GM18505 (cell line): ENCODE data around the gene CDHR3.
"Not testable (repeated sequence)": the region's sequence is repeated elsewhere in the genome, so short reads cannot be mapped to it uniquely, and the experiment has no call there.

Experiments used
- ATAC-seq: cut with Tn5 transposase; IDR thresholded peaks from one replicate; pipeline ENCODE4 v1.9.1; 2021; ENCODE audit not compliant: unreplicated experiment
- POLR2A ChIP-seq: IDR thresholded peaks from 4 replicates; pipeline ENCODE4 v1.6.1; 2011; ENCODE audit warnings: borderline replicate concordance; ENCODE audit not compliant: insufficient read depth, insufficient read length; ENCODE audit errors: extremely low read depth

Gene CDHR3

DNA sequence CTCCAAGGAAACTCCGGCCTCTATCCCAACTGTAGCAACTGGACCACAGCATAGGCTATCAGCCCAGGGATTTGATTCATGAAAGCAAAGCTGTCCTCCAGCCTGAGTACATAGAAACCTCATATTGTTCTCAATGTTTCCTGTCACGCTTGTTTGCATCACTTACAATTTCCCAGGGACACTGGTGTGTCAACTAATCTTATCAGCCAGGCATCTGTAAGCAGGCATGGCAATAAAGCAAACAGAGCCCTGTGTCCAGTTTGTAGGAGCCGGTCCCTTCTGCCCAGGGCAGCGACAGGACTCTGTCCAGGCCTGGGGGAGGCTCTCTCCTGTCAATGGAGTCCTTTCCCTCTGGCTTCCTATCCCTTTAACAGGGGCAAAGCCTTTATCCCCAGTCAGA, 23.0 kb upstream of the CDHR3 start:
- no peak for ATAC-seq
- TF ChIP-seq POLR2A, result no peak

- TF ChIP-seq POLR2A, result no peak
- ATAC-seq, result no peak
Observed at GRCh38 chr7:105941596-105941995, 21.5 kb upstream of the CDHR3 start.

DNA sequence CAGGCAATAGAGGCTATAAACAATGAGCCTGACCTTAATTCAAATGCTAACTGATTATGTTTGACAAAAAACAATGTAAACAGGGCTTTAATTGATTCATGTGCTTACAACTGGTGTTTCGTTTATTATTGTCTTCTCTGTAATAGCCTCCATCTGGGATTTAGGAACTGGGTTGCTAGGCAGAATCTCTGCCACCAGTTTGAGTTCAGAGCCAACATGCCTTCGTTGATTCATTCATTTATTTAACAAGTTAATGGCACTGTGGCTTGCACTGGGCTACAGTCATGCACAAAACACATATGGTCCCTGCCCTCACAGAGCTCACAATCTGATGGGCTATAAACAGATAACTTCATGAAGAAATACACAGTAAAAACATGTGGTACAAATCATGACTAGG, 19.6 kb upstream of the CDHR3 start:
- no peak for TF ChIP-seq POLR2A
- ATAC-seq, result no peak

GRCh38 chr7:105945848-105946247, 17.2 kb upstream of the CDHR3 start:
- no peak for ATAC-seq
- no peak for TF ChIP-seq POLR2A

- ATAC-seq, result no peak
- TF ChIP-seq POLR2A, result no peak
Observed at GRCh38 chr7:105951597-105951996, 11.5 kb upstream of the CDHR3 start.

- no peak for ATAC-seq
- TF ChIP-seq POLR2A, result no peak
Observed at GRCh38 chr7:105952917-105953595, 10.0 kb upstream of the CDHR3 start.

- no peak for TF ChIP-seq POLR2A
- ATAC-seq, result no peak
Observed at GRCh38 chr7:105954711-105955110, 8.4 kb upstream of the CDHR3 start.

GRCh38 chr7:105955651-105956466, 7.2 kb upstream of the CDHR3 start:
- ATAC-seq, result not testable (repeated sequence)

GRCh38 chr7:105958012-105958411, 5.1 kb upstream of the CDHR3 start:
- TF ChIP-seq POLR2A, result no peak
- no peak for ATAC-seq

DNA sequence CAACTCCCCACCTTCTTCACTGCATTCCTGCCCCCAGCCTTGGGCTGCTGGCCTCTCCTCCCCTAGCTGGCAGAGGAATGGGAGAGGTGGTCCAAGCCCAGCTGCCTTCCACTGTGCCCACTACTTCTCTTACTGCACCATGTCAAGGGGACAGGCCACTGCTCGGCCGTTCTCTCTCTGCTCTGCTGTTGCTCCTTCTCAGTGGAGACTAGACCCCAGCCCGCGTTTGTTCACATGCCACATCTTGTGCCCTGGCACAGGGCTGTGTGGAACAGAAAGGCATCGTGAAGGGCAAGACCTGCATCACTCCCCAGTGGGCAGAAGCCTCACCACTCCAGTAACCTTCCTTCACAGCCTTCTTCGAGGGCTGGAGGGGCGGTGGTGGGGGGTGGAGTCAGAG, 711 bp upstream of the CDHR3 start:
- TF ChIP-seq POLR2A, result no peak
- ATAC-seq, result no peak

- no peak for TF ChIP-seq POLR2A
- ATAC-seq, result no peak
Observed at GRCh38 chr7:105971845-105972244, 8.8 kb downstream of the CDHR3 start.

DNA sequence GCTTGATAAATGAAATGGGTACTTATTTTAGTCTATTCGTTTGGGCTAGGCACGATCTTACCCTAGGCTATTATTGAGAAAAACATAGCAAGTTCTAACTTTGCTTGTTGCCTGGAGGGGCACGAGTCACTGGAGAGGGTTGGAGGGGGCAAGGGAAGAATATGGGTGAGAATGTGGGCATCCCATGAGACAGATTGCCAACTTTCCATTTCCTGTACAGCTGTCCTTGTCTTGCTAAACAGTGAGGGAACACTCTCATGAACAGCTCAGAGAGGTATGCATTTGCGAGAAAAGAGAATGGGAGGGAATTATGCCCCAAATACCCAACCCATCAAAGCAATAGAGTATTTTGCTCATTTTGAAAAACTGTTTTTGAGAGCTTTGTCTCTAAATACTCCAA, 9.2 kb downstream of the CDHR3 start:
- TF ChIP-seq POLR2A, result no peak
- no peak for ATAC-seq

- no peak for TF ChIP-seq POLR2A
- ATAC-seq, result no peak
Observed at GRCh38 chr7:105974471-105974870, 11.4 kb downstream of the CDHR3 start.

DNA sequence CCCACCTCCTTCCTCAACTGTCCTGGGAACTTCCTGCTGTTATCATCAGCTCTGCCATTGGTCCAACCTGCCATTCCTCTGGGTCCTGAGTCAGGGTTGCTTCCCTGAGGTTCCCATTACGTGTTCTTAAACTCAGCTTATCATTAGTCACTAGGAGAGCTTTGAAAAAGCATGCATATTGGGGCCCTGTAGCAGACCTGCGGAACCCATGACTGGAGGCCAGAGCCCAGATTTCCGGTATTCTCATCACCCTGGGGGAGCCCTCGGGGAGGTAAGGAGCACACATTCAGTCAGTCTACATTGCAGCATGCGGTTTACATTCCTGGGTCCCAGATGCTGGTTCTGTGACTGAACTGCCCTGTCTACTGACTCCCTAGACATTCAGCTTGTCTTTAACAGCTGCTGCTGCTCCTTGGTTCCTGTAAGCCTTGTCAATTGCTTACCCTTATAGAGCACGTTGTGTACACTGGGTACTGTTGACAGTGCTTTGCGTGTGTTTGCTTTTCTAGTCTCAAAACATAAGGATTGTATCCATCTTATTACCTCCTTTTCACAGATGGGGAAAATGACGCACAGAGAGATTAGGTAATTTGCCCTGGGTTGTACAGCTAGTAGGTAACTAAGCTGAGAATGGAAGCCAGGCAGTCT, 12.8 kb downstream of the CDHR3 start:
- no peak for ATAC-seq
- TF ChIP-seq POLR2A, result no peak
